ENCODE measurements around the gene GABPB2. TPM values are rescaled to one million over a fixed set of nuclear protein-coding genes. Genes with fewer than 3 reads are reported as not detected.

Gene GABPB2
- total RNA-seq, 1 donor from 2014 or later, result 6.1 TPM

GRCh38 chr1:151104630-151105029, 34.1 kb downstream of the GABPB2 start:
- H3K4me3 Mint-ChIP-seq, result no peak overlapping the region

GRCh38 chr1:151106894-151107293, 36.3 kb downstream of the GABPB2 start:
- no peak overlapping the region for H3K27ac Mint-ChIP-seq (ENCODE audit: unreplicated experiment)
- H3K4me3 Mint-ChIP-seq, result no peak overlapping the region
- no peak for DNase-seq (ENCODE audit: low read depth, low spot score)
- H3K27me3 Mint-ChIP-seq (ENCODE audit: low read depth), result no peaks in the 10 kb centered on the region
- H3K4me1 Mint-ChIP-seq, result peaks cover 7% of the 10 kb centered on the region
- no peaks in the 10 kb centered on the region for H3K36me3 Mint-ChIP-seq (ENCODE audit: low read depth)
- TF ChIP-seq CTCF (conservative IDR thresholded peaks at IDR 0.05), result no peak
- H3K9me3 Mint-ChIP-seq, result no peaks in the 10 kb centered on the region

More at GRCh38 chr1:151104630-151105029, 34.1 kb downstream of the GABPB2 start:
- peaks cover 2% of the 10 kb centered on the region for H3K9me3 Mint-ChIP-seq
- H3K36me3 Mint-ChIP-seq (ENCODE audit: low read depth), result no peaks in the 10 kb centered on the region
- H3K27ac Mint-ChIP-seq (ENCODE audit: unreplicated experiment), result no peak overlapping the region
- DNase-seq (ENCODE audit: low read depth, low spot score), result no peak
- no peaks in the 10 kb centered on the region for H3K27me3 Mint-ChIP-seq (ENCODE audit: low read depth)
- H3K4me1 Mint-ChIP-seq, result peaks cover 7% of the 10 kb centered on the region
- TF ChIP-seq CTCF (conservative IDR thresholded peaks at IDR 0.05), result no peak

DNA sequence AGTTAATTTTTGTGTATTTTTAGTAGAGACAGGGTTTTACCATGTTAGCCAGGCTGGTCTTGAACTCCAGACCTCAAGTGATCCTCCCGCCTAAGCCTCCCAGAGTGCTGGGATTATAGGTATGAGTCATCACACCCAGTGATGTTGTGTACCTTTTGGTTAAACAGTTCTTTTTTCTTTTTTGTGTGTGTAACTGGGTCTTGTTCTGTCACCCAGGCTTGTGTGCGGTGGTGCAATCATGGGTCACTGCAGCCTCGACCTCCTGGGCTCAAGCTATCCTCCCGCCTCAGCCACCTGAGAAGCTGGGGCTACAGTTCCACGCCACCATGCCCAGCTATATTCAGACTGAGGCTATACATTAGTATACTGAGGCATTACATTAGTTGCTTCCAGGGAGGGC, 37.8 kb downstream of the GABPB2 start:
- H3K36me3 Mint-ChIP-seq (ENCODE audit: low read depth), result no peaks in the 10 kb centered on the region
- no peak overlapping the region for H3K4me3 Mint-ChIP-seq
- H3K4me1 Mint-ChIP-seq, result peaks cover 7% of the 10 kb centered on the region
- no peaks in the 10 kb centered on the region for H3K9me3 Mint-ChIP-seq
- H3K27ac Mint-ChIP-seq (ENCODE audit: unreplicated experiment), result no peak overlapping the region
- H3K27me3 Mint-ChIP-seq (ENCODE audit: low read depth), result no peaks in the 10 kb centered on the region
- no peak for TF ChIP-seq CTCF (conservative IDR thresholded peaks at IDR 0.05)
- no peak for DNase-seq (ENCODE audit: low read depth, low spot score)

DNA sequence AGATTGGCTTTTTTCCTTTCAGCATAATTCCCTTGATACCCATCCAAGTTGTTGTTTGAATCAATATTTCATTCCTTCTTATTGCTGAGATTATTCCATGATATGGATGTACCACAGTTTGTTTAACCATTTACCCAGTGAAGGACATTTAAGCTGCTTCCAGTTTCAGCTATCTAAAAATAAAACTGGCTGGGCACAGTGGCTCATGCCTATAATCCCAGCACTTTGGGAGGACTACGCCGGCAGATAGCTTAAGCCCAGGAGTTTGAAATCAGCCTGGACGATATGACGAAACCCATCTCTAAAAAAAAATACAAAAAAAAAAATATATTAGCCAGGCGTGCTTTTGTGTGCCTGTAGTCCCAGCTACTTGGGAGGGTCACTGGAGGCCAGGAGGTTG, 43.3 kb downstream of the GABPB2 start:
- Mint-ChIP-seq H3K4me1 (no peaks in the 10 kb centered on the region), H3K4me3 (no peak overlapping the region), H3K36me3 (ENCODE audit: low read depth) (no peaks in the 10 kb centered on the region), H3K27ac (ENCODE audit: unreplicated experiment) (no peak overlapping the region), H3K27me3 (ENCODE audit: low read depth) (no peaks in the 10 kb centered on the region), H3K9me3 (no peaks in the 10 kb centered on the region)
- DNase-seq (ENCODE audit: low read depth, low spot score), result no peak
- no peak for TF ChIP-seq CTCF (conservative IDR thresholded peaks at IDR 0.05)

DNA sequence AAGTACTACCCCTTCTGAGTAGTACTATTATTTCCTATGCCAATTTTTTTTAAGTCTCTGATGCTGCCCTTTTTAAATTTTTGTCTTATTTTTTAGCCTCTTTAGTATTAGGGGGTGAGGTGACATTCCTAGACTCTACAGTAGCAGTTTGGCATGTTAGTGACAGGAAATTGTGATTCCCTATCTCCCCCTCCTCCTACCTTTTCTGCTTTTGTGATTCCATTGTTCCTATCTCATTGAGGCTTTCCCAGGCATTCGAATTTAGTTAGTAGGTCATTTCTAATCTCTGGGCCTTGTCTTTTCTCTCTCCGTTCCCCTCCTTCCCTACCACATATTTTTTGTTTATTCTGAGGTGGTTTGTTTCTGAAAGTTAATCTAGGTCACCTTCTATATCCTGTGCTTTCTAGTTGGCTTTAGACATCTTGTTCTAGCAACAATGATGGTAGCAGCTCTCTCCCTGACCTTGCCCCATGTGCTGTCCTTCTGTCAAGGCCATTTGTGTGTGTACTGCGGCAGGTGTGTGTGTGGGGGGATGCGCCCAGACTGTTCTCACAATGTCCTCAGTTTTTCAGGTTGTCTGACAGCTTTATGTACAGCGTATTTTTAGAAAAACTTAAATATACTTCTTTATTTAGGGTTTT, 54.3 kb downstream of the GABPB2 start:
- H3K27me3 Mint-ChIP-seq (ENCODE audit: low read depth), result no peaks in the 10 kb centered on the region
- no peaks in the 10 kb centered on the region for H3K9me3 Mint-ChIP-seq
- H3K36me3 Mint-ChIP-seq (ENCODE audit: low read depth), result no peaks in the 10 kb centered on the region
- no peak for DNase-seq (ENCODE audit: low read depth, low spot score)
- peaks cover 9% of the 10 kb centered on the region for H3K4me1 Mint-ChIP-seq
- no peak overlapping the region for H3K27ac Mint-ChIP-seq (ENCODE audit: unreplicated experiment)
- H3K4me3 Mint-ChIP-seq, result no peak overlapping the region
- TF ChIP-seq CTCF (conservative IDR thresholded peaks at IDR 0.05), result no peak

Measured in neural crest cell (in vitro differentiated cells).